H1 (cell line): Measurements from ENCODE around the gene NFATC1. TPM values are rescaled to one million over a fixed set of nuclear protein-coding genes. Genes with fewer than 3 reads are reported as not detected.

ENCODE experiments used
- CTCF ChIA-PET: fragments of 300-600 bp; sonication (Branson Sonifier 250); formaldehyde crosslinking; loops from one replicate; lab custom pipeline; 2021; ENCODE audit not compliant: partially characterized antibody; lab: Charles Lee
- POLR2A ChIA-PET: fragments of 300-600 bp; sonication (Branson Sonifier 250); formaldehyde crosslinking; loops from one replicate; lab custom pipeline; 2021; ENCODE audit warnings: inconsistent platforms; ENCODE audit not compliant: partially characterized antibody; lab: Charles Lee
- DNase-seq, 2 experiments: peaks; one replicate each; pipeline versions ENCODE4 v3.0.0 to v3.0.0-alpha.2; 2010 to 2022; ENCODE audit warnings: low spot score in 2 of 2, low read depth in 1 of 2, mixed read lengths in 1 of 2
- FAIRE-seq: peaks from 2 replicates; lab custom pipeline; 2011; peaks lifted over from hg19 to GRCh38; lab: Jason Lieb, UNC
- H2AFZ ChIP-seq: 2 replicates; pipeline ENCODE4 v1.8.1; 2012; ENCODE audit warnings: low read length, inconsistent platforms
- H2AK5ac ChIP-seq: 2 replicates; pipeline ENCODE4 v1.6.1; 2013; ENCODE audit warnings: low read depth, low read length
- H2BK120ac ChIP-seq: replicated peaks from 2 replicates; pipeline ENCODE3; 2013; ENCODE audit warnings: low read depth, low read length, inconsistent platforms
- H2BK12ac ChIP-seq: 2 replicates; pipeline ENCODE4 v1.6.1; 2013; ENCODE audit warnings: low read depth, low read length
- H2BK15ac ChIP-seq: 2 replicates; pipeline ENCODE4 v1.6.1; 2013; ENCODE audit warnings: low read length
- H2BK20ac ChIP-seq: 2 replicates; pipeline ENCODE4 v1.6.1; 2013; ENCODE audit warnings: low read length
- H2BK5ac ChIP-seq: 2 replicates; pipeline ENCODE4 v1.6.1; 2013; ENCODE audit warnings: low read depth, low read length
- H3K14ac ChIP-seq: 2 replicates; pipeline ENCODE4 v1.6.1; 2013; ENCODE audit warnings: inconsistent platforms; ENCODE audit not compliant: insufficient read length
- H3K18ac ChIP-seq: 2 replicates; pipeline ENCODE4 v1.6.1; 2013; ENCODE audit warnings: low read length; ENCODE audit errors: extremely low read depth
- H3K23ac ChIP-seq: 2 replicates; pipeline ENCODE4 v1.6.1; 2013; ENCODE audit warnings: inconsistent platforms; ENCODE audit not compliant: insufficient read length
- H3K23me2 ChIP-seq: 2 replicates; pipeline ENCODE4 v1.6.1; 2013; ENCODE audit warnings: low read depth, low read length
- H3K27ac ChIP-seq: 2 replicates; pipeline ENCODE4 v1.6.1; 2011; ENCODE audit warnings: low read depth, low read length, inconsistent platforms
- H3K27me3 ChIP-seq, 4 experiments: replicated peaks in 1 of 4; 1 replicate in 1 of 4; 2 replicates in 3 of 4; pipeline versions ENCODE4 v1.6.1 to v1.8.1; 2011 to 2013; ENCODE audit warnings: low read length in 3 of 4, mild to moderate bottlenecking in 3 of 4, inconsistent platforms in 2 of 4, mixed read lengths in 2 of 4, moderate library complexity in 1 of 4; ENCODE audit not compliant: control insufficient read depth in 3 of 4, insufficient read depth in 3 of 4; ENCODE audit errors: extremely low read depth in 1 of 4
- H3K36me3 ChIP-seq, 4 experiments: 2 replicates each; pipeline versions ENCODE4 v1.6.1 to v1.8.1; 2011 to 2013; ENCODE audit warnings: mild to moderate bottlenecking in 4 of 4, low read length in 3 of 4, moderate library complexity in 2 of 4, control low read depth in 1 of 4, inconsistent platforms in 1 of 4; ENCODE audit not compliant: insufficient read depth in 4 of 4, control insufficient read depth in 2 of 4
- H3K4ac ChIP-seq: replicated peaks from 2 replicates; pipeline ENCODE3; 2013; ENCODE audit warnings: low read length, low read depth, mixed read lengths, inconsistent platforms; ENCODE audit not compliant: insufficient read length
- H3K4me1 ChIP-seq, 4 experiments: replicated peaks in 1 of 4; 1 replicate in 1 of 4; 2 replicates in 3 of 4; pipeline versions ENCODE4 v1.6.1 to v1.8.1; 2011 to 2013; ENCODE audit warnings: low read length in 3 of 4, inconsistent platforms in 2 of 4, mixed read lengths in 1 of 4; ENCODE audit not compliant: insufficient read depth in 4 of 4, control insufficient read depth in 3 of 4
- H3K4me2 ChIP-seq, 2 experiments: 2 replicates each; pipeline versions ENCODE4 v1.6.1 to v1.8.1; 2011 to 2013; ENCODE audit warnings: low read depth in 2 of 2, low read length in 2 of 2, control low read depth in 1 of 2, inconsistent platforms in 1 of 2, mild to moderate bottlenecking in 1 of 2; ENCODE audit not compliant: insufficient read depth in 1 of 2
- H3K4me3 ChIP-seq, 4 experiments: fragments of 200-600, 300-600 bp in 1 of 4; sonication (generic), shearing (Covaris generic), sonication (Bioruptor Twin) in 1 of 4; 2 replicates each; pipeline versions ENCODE4 v1.5.1 to v1.8.1; 2011 to 2016; ENCODE audit warnings: low read length in 4 of 4, low read depth in 3 of 4, control low read depth in 2 of 4, inconsistent platforms in 2 of 4, mild to moderate bottlenecking in 2 of 4, mixed read lengths in 1 of 4, moderate library complexity in 1 of 4; ENCODE audit not compliant: insufficient read depth in 2 of 4; ENCODE audit errors: extremely low read depth in 1 of 4
- H3K56ac ChIP-seq: replicated peaks from 2 replicates; pipeline ENCODE3; 2013; ENCODE audit warnings: low read depth, mild to moderate bottlenecking, mixed read lengths, low read length, inconsistent platforms; ENCODE audit not compliant: insufficient read length
- H3K79me1 ChIP-seq: 2 replicates; pipeline ENCODE4 v1.6.1; 2013; ENCODE audit warnings: low read depth, low read length, control low read depth
- H3K79me2 ChIP-seq, 2 experiments: 2 replicates each; pipeline versions ENCODE4 v1.6.1 to v1.8.1; 2012 to 2013; ENCODE audit warnings: low read length in 2 of 2, mild to moderate bottlenecking in 2 of 2, inconsistent platforms in 1 of 2; ENCODE audit not compliant: insufficient read depth in 2 of 2, control insufficient read depth in 1 of 2
- H3K9ac ChIP-seq, 4 experiments: replicated peaks in 1 of 4; 1 replicate in 1 of 4; 2 replicates in 3 of 4; pipeline versions ENCODE4 v1.6.1 to v1.8.1; 2011 to 2013; ENCODE audit warnings: low read depth in 3 of 4, low read length in 3 of 4, control low read depth in 2 of 4, mild to moderate bottlenecking in 2 of 4, moderate library complexity in 2 of 4, inconsistent platforms in 1 of 4; ENCODE audit errors: extremely low read depth in 1 of 4
- H3K9me3 ChIP-seq, 2 experiments: 2 replicates each; pipeline versions ENCODE4 v1.6.1 to v1.8.1; 2012 to 2013; ENCODE audit warnings: mild to moderate bottlenecking in 2 of 2, moderate library complexity in 2 of 2, control low read depth in 1 of 2, inconsistent platforms in 1 of 2, low read depth in 1 of 2, low read length in 1 of 2, mixed read lengths in 1 of 2; ENCODE audit not compliant: insufficient read depth in 2 of 2
- H4K20me1 ChIP-seq, 2 experiments: replicated peaks in 1 of 2; 2 replicates each; pipeline versions ENCODE3 to v1.8.1; 2011 to 2013; ENCODE audit warnings: inconsistent platforms in 2 of 2, low read length in 2 of 2, mild to moderate bottlenecking in 1 of 2; ENCODE audit not compliant: insufficient read depth in 2 of 2, control insufficient read depth in 1 of 2
- H4K5ac ChIP-seq: 2 replicates; pipeline ENCODE4 v1.6.1; 2013; ENCODE audit warnings: low read length, low read depth, mixed read lengths, inconsistent platforms; ENCODE audit not compliant: insufficient read length
- H4K8ac ChIP-seq: 2 replicates; pipeline ENCODE4 v1.8.0; 2013; ENCODE audit warnings: mild to moderate bottlenecking, moderate library complexity, low read length, inconsistent platforms; ENCODE audit not compliant: insufficient read depth; ENCODE audit errors: extremely low read depth
- H4K91ac ChIP-seq: replicated peaks from 2 replicates; pipeline ENCODE3; 2013; ENCODE audit warnings: low read length, mixed read lengths, inconsistent platforms; ENCODE audit not compliant: insufficient read length
- BACH1 ChIP-seq: IDR thresholded peaks from 2 replicates; pipeline ENCODE4 v1.6.1; 2012; ENCODE audit warnings: low read length, improper control_type of control experiment
- BRCA1 ChIP-seq: IDR thresholded peaks from 2 replicates; pipeline ENCODE4 v1.6.1; 2012; ENCODE audit warnings: low read depth, low read length, improper control_type of control experiment
- CHD1 ChIP-seq: IDR thresholded peaks from 2 replicates; pipeline ENCODE4 v1.6.1; 2012; ENCODE audit warnings: low read depth, low read length, improper control_type of control experiment
- CREB1 ChIP-seq: IDR thresholded peaks from 2 replicates; pipeline ENCODE4 v1.6.1; 2012; ENCODE audit warnings: inconsistent platforms
- EGR1 ChIP-seq: IDR thresholded peaks from 2 replicates; pipeline ENCODE4 v1.6.1; 2011; ENCODE audit warnings: low read depth, low read length, borderline replicate concordance
- JUN ChIP-seq: IDR thresholded peaks from 2 replicates; pipeline ENCODE4 v1.6.1; 2011; ENCODE audit warnings: low read depth, mild to moderate bottlenecking, improper control_type of control experiment, low read length
- JUND ChIP-seq: IDR thresholded peaks from 2 replicates; pipeline ENCODE4 v1.6.1; 2011; ENCODE audit warnings: mild to moderate bottlenecking, improper control_type of control experiment, low read length
- POLR2A ChIP-seq, 2 experiments: IDR thresholded peaks; 1 replicate in 1 of 2; 2 replicates in 1 of 2; pipeline ENCODE4 v1.6.1; 2011; ENCODE audit warnings: low read depth in 2 of 2, low read length in 2 of 2, mild to moderate bottlenecking in 2 of 2; ENCODE audit errors: control extremely low read depth in 1 of 2
- RFX5 ChIP-seq: IDR thresholded peaks from 2 replicates; pipeline ENCODE4 v1.6.1; 2011; ENCODE audit warnings: low read depth, low read length, improper control_type of control experiment, borderline replicate concordance
- SP1 ChIP-seq: IDR thresholded peaks from 2 replicates; pipeline ENCODE4 v1.6.1; 2011; ENCODE audit warnings: low read depth, low read length
- TAF7 ChIP-seq: optimal IDR thresholded peaks from 2 replicates; pipeline ENCODE3; 2011; ENCODE audit warnings: low read depth, mild to moderate bottlenecking, inconsistent platforms, low read length, moderate library complexity, borderline replicate concordance
- YY1 ChIP-seq: IDR thresholded peaks from 2 replicates; pipeline ENCODE4 v1.6.1; 2011; ENCODE audit warnings: low read depth, mild to moderate bottlenecking, low read length
- WGBS, 2 experiments: shearing (Covaris generic) in 1 of 2; methylation state at CpG; one replicate each; pipeline versions ENCODE4 v1.1.6 to v1.1.7; 2013 to 2015; ENCODE audit warnings: low lambda C conversion rate in 2 of 2, mixed read lengths in 2 of 2, inconsistent platforms in 1 of 2, low coverage in 1 of 2, missing lambda C conversion rate in 1 of 2; ENCODE audit not compliant: insufficient replicate concordance in 2 of 2, insufficient coverage in 1 of 2, insufficient read length in 1 of 2; ENCODE audit errors: extremely low coverage in 1 of 2, missing lambda C conversion rate in 1 of 2; 5-methylcytosine and 5-hydroxymethylcytosine counted together
- polyA plus RNA-seq, 7 experiments: library from polyadenylated mRNA; depleted of rRNA in 3 of 7; stranded (reverse) in 5 of 7; unstranded in 2 of 7; fragments of >200 nt in 5 of 7; fragments of 200-250 nt in 2 of 7; gene quantifications; 1 replicate in 5 of 7; 2 replicates in 1 of 7; 4 replicates in 1 of 7; pipeline versions ENCODE4 v1.2.1 to v1.2.3, GENCODE V29; 2011 to 2013; ENCODE audit warnings: missing spikeins in 2 of 7, mixed read lengths in 2 of 7
- total RNA-seq: library from RNA; stranded (reverse); fragmentation: NEBNext Ultra II Directional; extraction: Animal tissue kit (Norgen Biotek cat#: 25700); gene quantifications from 2 replicates; pipeline ENCODE4 v1.2.1, GENCODE V29; 2021
- TF ChIP-seq, protein P1 (sequence below): IDR thresholded peaks from 2 replicates; pipeline ENCODE4 v1.6.1; 2011; ENCODE audit warnings: low read length, improper control_type of control experiment

Gene NFATC1
- total and polyA plus RNA-seq, 2 of the 8 experiments (the other 6 are each of a cell fraction or from before 2014, with no cell fraction given) = 2.0 to 6.6 TPM

DNA sequence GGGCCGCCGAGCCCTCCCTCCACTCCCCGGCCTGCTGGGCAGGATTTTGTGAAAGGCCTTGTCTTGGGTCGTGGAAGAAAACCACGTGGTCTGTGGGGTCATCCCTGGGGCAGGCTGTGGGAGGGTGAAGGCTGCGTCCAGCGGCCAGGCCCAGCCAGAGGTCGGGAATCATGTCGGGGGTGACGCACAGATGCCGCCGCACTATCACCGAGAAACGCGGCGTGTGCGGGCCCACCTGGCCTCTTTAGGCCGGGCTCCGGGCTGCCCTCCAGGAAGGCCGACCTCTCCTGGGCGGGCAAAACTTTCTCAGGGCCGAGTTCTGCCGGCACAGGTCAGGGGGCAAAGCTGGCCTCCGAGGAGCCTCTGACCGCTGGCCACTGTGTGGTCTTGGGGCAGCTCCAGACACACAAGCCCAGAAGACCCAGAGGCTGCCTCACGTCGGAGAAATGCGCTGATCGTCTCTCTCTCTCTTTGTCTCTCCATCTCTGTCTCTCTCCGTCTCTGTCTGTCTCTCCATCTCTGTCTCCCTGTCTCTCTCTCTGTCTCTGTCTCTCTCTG, 28.4 kb downstream of the NFATC1 start:
- H3K9me3 ChIP-seq = no peaks in the 10 kb centered on the region
- no peak overlapping the region for H3K56ac ChIP-seq
- no peak overlapping the region for H4K5ac ChIP-seq
- ChIA-PET CTCF (no interaction called here), POLR2A (no interaction called here)
- H3K79me1 ChIP-seq = no peaks in the 10 kb centered on the region; the same call in 1 of the 2 replicates
- FAIRE-seq (no peak), DNase-seq (no peak)
- H3K14ac ChIP-seq = no peak overlapping the region
- no peak overlapping the region for H3K23ac ChIP-seq
- no peak overlapping the region for H2BK15ac ChIP-seq
- H2AK5ac ChIP-seq = no peak overlapping the region
- H3K23me2 ChIP-seq = no peaks in the 10 kb centered on the region; the same call in 1 of the 2 replicates
- no peak overlapping the region for H3K4ac ChIP-seq
- H2AFZ ChIP-seq = no peak overlapping the region
- no peak overlapping the region for H4K91ac ChIP-seq
- H3K9ac ChIP-seq = no peak overlapping the region
- no peaks in the 10 kb centered on the region; a peak in 1 of 7 replicates for H3K4me1 ChIP-seq
- no peak overlapping the region for H2BK12ac ChIP-seq
- H3K27me3 ChIP-seq = no peaks in the 10 kb centered on the region
- H3K27ac ChIP-seq = no peak overlapping the region
- H3K36me3 ChIP-seq = no peaks in the 10 kb centered on the region; a peak in 1 of 8 replicates
- H2BK120ac ChIP-seq = no peak overlapping the region
- H2BK20ac ChIP-seq = no peak overlapping the region
- H3K4me3 ChIP-seq = no peak overlapping the region
- no peak overlapping the region for H3K4me2 ChIP-seq
- 97% methylated on average over 29 of the region's 30 CpGs; no CpG with 5 or more reads in 1 of the 2 experiments for WGBS, 2 experiments
- H3K18ac ChIP-seq = no peak overlapping the region
- H3K79me2 ChIP-seq = no peaks in the 10 kb centered on the region
- peak overlapping the region; percentile 17; the same call in 1 of the 2 replicates for H4K8ac ChIP-seq
- no peak overlapping the region for H2BK5ac ChIP-seq
- no peaks in the 10 kb centered on the region for H4K20me1 ChIP-seq
- no peak for TF ChIP-seq BRCA1
- TF ChIP-seq YY1 = no peak
- no peak for TF ChIP-seq BACH1
- no peak for TF ChIP-seq JUND
- TF ChIP-seq JUN = no peak
- TF ChIP-seq POLR2A (IDR thresholded peaks at IDR 0.05; ENCODE audit: control extremely low read depth in 1 of 2, low read depth in 2 of 2, low read length in 2 of 2) = no peak
- TF ChIP-seq RFX5 = no peak
- TF ChIP-seq, protein P1, sequence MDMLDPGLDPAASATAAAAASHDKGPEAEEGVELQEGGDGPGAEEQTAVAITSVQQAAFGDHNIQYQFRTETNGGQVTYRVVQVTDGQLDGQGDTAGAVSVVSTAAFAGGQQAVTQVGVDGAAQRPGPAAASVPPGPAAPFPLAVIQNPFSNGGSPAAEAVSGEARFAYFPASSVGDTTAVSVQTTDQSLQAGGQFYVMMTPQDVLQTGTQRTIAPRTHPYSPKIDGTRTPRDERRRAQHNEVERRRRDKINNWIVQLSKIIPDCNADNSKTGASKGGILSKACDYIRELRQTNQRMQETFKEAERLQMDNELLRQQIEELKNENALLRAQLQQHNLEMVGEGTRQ = no peak
- no peak for TF ChIP-seq EGR1
- TF ChIP-seq CREB1 = no peak
- TF ChIP-seq SP1 = no peak
- no peak for TF ChIP-seq TAF7
- no peak for TF ChIP-seq CHD1
